Caco-2 (cell line): ENCODE results near the gene SLC28A3. TPM values are rescaled to one million over a fixed set of nuclear protein-coding genes. Genes with fewer than 3 reads are reported as not detected.

ENCODE experiments used
- BruUV-seq: library from RNA; stranded (reverse); fragments of 400-500 nt; replicated peaks from 2 replicates; lab custom pipeline; 2021; lab: Mats Ljungman, UMichigan
- CTCF ChIA-PET: fragments of 300-600 bp; sonication (Branson Sonifier 250); formaldehyde crosslinking; loops from one replicate; lab custom pipeline; 2022; ENCODE audit warnings: antibody characterized with exemption; lab: Charles Lee
- POLR2A ChIA-PET: fragments of 300-600 bp; sonication (Branson Sonifier 250); formaldehyde crosslinking; loops from one replicate; lab custom pipeline; 2022; ENCODE audit warnings: antibody characterized with exemption; lab: Charles Lee
- DNase-seq, 2 experiments: peaks; one replicate each; pipeline versions ENCODE4 v3.0.0 to v3.0.0-alpha.2; 2020 to 2022
- H3K27me3 ChIP-seq: replicated peaks from 2 replicates; pipeline ENCODE4 v1.6.0; 2011; ENCODE audit warnings: low read length; ENCODE audit not compliant: control insufficient read depth, insufficient read depth
- H3K36me3 ChIP-seq: 2 replicates; pipeline ENCODE4 v1.5.1; 2011; ENCODE audit warnings: low read length; ENCODE audit not compliant: control insufficient read depth, insufficient read depth
- H3K4me1 ChIP-seq: fragments of 250-450 bp; sonication (Bioruptor Pico); 2 replicates; pipeline ENCODE4 v1.5.1; 2020; ENCODE audit warnings: mild to moderate bottlenecking
- H3K4me3 ChIP-seq: 2 replicates; pipeline ENCODE4 v1.5.1; 2011; ENCODE audit warnings: low read depth, mild to moderate bottlenecking, control low read depth, low read length
- H3K9me3 ChIP-seq: fragments of 250-450 bp; sonication (Bioruptor Pico); 2 replicates; pipeline ENCODE4 v1.5.1; 2020; ENCODE audit warnings: mild to moderate bottlenecking, moderate library complexity
- H3K27ac Mint-ChIP-seq: one replicate; pipeline ENCODE4 v1.8.0; 2022; ENCODE audit warnings: mixed read lengths; ENCODE audit not compliant: unreplicated experiment
- H3K27me3 Mint-ChIP-seq: one replicate; pipeline ENCODE4 v1.8.0; 2022; ENCODE audit warnings: mixed read lengths; ENCODE audit not compliant: insufficient read depth, unreplicated experiment
- H3K36me3 Mint-ChIP-seq: one replicate; pipeline ENCODE4 v1.8.0; 2022; ENCODE audit warnings: mild to moderate bottlenecking, mixed read lengths; ENCODE audit not compliant: insufficient read depth, unreplicated experiment
- H3K4me1 Mint-ChIP-seq: one replicate; pipeline ENCODE4 v1.8.0; 2022; ENCODE audit warnings: low read depth, mixed read lengths; ENCODE audit not compliant: unreplicated experiment
- H3K4me3 Mint-ChIP-seq: one replicate; pipeline ENCODE4 v1.8.0; 2022; ENCODE audit warnings: mild to moderate bottlenecking, moderate library complexity, mixed read lengths; ENCODE audit not compliant: unreplicated experiment
- H3K9me3 Mint-ChIP-seq: one replicate; pipeline ENCODE4 v1.8.0; 2022; ENCODE audit warnings: mixed read lengths; ENCODE audit not compliant: unreplicated experiment
- CTCF ChIP-seq, 2 experiments: fragments of 200-600 bp in 1 of 2; IDR thresholded peaks; 1 replicate in 1 of 2; 2 replicates in 1 of 2; pipeline versions ENCODE4 v1.5.1 to v1.8.0; 2011 to 2022; ENCODE audit warnings: antibody characterized with exemption in 1 of 2, control low read depth in 1 of 2, inconsistent platforms in 1 of 2, low read depth in 1 of 2, low read length in 1 of 2, mild to moderate bottlenecking in 1 of 2, moderate library complexity in 1 of 2; ENCODE audit not compliant: insufficient read depth in 1 of 2, severe bottlenecking in 1 of 2, unreplicated experiment in 1 of 2
- intact Hi-C: fragments of 100-400 bp; cut with micrococcal nuclease; formaldehyde crosslinking; loops from one replicate; pipeline ENCODE4 v1.10.0; 2022; ENCODE audit not compliant: unreplicated experiment
- total RNA-seq: library from RNA; stranded (reverse); gene quantifications from 2 replicates; pipeline ENCODE4 v1.2.3, GENCODE V29; 2022

SLC28A3 gene
- total RNA-seq, 1 experiment from 2014 or later, result 2.6 TPM

DNA sequence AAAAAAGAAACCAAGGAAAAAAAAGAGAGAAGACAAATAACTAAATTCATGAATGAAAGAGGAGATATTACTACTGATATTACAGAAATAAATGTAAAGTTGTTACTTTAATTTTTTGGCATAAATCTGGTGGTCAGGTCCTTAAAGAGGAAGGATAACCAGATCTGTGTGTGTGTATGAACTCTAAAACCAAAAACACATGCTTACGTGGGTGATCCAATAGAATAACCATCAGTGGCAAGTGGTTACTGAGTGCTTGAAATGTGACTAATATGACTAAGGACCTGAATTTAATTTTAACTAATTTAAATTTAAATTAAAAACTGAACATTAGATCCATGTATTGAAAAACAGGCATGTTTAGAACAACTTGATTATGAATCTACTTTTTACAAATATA lies 10.3 kb downstream of the SLC28A3 start:
- H3K36me3 Mint-ChIP-seq, result peaks cover 8% of the 10 kb centered on the region
- no peaks in the 10 kb centered on the region for H3K27me3 Mint-ChIP-seq
- no peaks in the 10 kb centered on the region for H3K9me3 Mint-ChIP-seq
- no peak overlapping the region for H3K4me3 ChIP-seq
- no peaks in the 10 kb centered on the region for H3K36me3 ChIP-seq
- no peak overlapping the region for H3K4me3 Mint-ChIP-seq
- DNase-seq, result no peak
- CTCF ChIA-PET, result no interaction called here
- H3K27ac Mint-ChIP-seq, result no peak overlapping the region
- intact Hi-C loops, result no loop called here
- H3K4me1 Mint-ChIP-seq, result peaks cover 8% of the 10 kb centered on the region
- TF ChIP-seq CTCF (IDR thresholded peaks at IDR 0.05; ENCODE audit: insufficient read depth in 1 of 2, low read depth in 1 of 2, low read length in 1 of 2, severe bottlenecking in 1 of 2, unreplicated experiment in 1 of 2), result no peak
- no peaks in the 10 kb centered on the region for H3K27me3 ChIP-seq
- POLR2A ChIA-PET, result no interaction called here
- H3K4me1 ChIP-seq, result no peaks in the 10 kb centered on the region; the same call in none of the 2 replicates
- BruUV-seq, result no TSS peak
- H3K9me3 ChIP-seq, result no peaks in the 10 kb centered on the region

DNA sequence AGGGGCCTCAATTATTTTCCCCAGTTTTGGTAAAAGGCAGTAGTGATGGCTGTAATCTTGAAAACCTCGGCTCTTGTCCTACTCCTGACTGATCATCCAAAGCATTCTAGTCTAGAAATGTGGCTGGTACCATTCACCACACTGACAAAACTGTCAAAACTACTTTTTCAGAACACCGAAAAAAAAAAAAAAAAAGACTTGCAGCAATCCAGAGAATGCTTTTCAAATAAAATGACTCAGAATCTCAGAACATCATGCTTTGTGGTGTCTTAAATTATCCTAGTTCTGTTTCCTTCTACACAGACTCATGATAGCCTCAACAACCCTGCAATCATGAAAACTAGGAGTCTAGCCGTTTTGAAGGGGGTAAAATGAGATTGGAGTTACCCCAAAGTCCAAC lies 13.4 kb downstream of the SLC28A3 start:
- no TSS peak for BruUV-seq
- H3K36me3 ChIP-seq, result no peaks in the 10 kb centered on the region
- no peak overlapping the region for H3K4me3 Mint-ChIP-seq

DNA sequence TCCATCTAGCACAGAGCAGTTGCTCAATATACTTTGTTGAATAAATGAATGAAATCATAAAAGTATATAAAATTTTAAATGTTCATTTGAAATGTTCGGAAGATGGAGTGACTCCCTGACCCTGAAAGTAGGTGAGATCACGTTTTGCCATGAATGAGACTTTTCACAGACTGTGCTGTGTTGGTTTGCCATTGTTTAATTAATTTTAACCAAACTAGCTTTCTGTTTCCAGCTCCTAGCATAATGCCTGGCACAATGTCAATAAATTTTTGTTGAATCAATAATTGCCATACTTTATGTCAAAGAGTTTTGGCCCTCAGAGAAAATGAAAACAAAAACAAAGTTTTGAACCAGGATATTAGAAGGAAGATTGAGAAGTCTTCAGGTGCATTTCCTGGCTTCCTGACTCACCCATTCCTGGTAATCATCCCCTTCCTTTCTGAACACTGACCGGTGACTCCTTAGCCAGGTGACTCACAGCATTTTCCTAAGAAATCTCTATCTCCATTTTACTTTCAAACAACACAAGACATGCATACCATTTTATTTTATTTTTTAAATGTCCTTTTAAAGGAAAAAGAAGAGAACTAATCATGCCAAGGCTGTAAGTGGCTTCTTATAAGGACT lies 15.1 kb downstream of the SLC28A3 start:
- no peak for TF ChIP-seq CTCF (IDR thresholded peaks at IDR 0.05; ENCODE audit: insufficient read depth in 1 of 2, low read depth in 1 of 2, low read length in 1 of 2, severe bottlenecking in 1 of 2, unreplicated experiment in 1 of 2)
- Mint-ChIP-seq H3K36me3 (no peaks in the 10 kb centered on the region), H3K27ac (no peak overlapping the region), H3K27me3 (no peaks in the 10 kb centered on the region), H3K4me1 (no peaks in the 10 kb centered on the region), H3K9me3 (no peaks in the 10 kb centered on the region), H3K4me3 (no peak overlapping the region)
- no peaks in the 10 kb centered on the region for H3K27me3 ChIP-seq
- POLR2A ChIA-PET, result no interaction called here
- H3K4me1 ChIP-seq, result no peaks in the 10 kb centered on the region
- H3K9me3 ChIP-seq, result no peaks in the 10 kb centered on the region
- BruUV-seq, result no TSS peak
- intact Hi-C loops, result no loop called here
- H3K4me3 ChIP-seq, result no peak overlapping the region
- CTCF ChIA-PET, result no interaction called here
- H3K36me3 ChIP-seq, result no peaks in the 10 kb centered on the region
- no peak for DNase-seq

More for the DNA sequence above, 13.4 kb downstream of the SLC28A3 start:
- peaks cover 8% of the 10 kb centered on the region for H3K36me3 Mint-ChIP-seq
- H3K27me3 ChIP-seq, result no peaks in the 10 kb centered on the region
- no peak for DNase-seq
- TF ChIP-seq CTCF (IDR thresholded peaks at IDR 0.05; ENCODE audit: insufficient read depth in 1 of 2, low read depth in 1 of 2, low read length in 1 of 2, severe bottlenecking in 1 of 2, unreplicated experiment in 1 of 2), result no peak
- H3K27ac Mint-ChIP-seq, result no peak overlapping the region
- intact Hi-C loops, result no loop called here
- no peaks in the 10 kb centered on the region for H3K27me3 Mint-ChIP-seq
- H3K9me3 Mint-ChIP-seq, result no peaks in the 10 kb centered on the region
- H3K4me3 ChIP-seq, result no peak overlapping the region
- no peaks in the 10 kb centered on the region; the same call in 1 of the 2 replicates for H3K4me1 ChIP-seq
- H3K9me3 ChIP-seq, result no peaks in the 10 kb centered on the region
- peaks cover 8% of the 10 kb centered on the region for H3K4me1 Mint-ChIP-seq
- ChIA-PET POLR2A (no interaction called here), CTCF (no interaction called here)
